ENCODE measurements around the gene REN. TPM values are rescaled to one million over a fixed set of nuclear protein-coding genes. Genes with fewer than 3 reads are reported as not detected.
A peak's percentile ranks its signal among the peaks of the same experiment; 100 is the strongest.

Gene REN
- total and polyA plus RNA-seq, 2 of the 13 experiments (the other 11 are each of a cell fraction or from before 2014, with no cell fraction given), result not detected

GRCh38 chr1:204213668-204214662, 47.8 kb upstream of the REN start, which contains the start of gene GOLT1A:
TSS of gene GOLT1A (minus strand) at chr1:204213988. CDS start at chr1:204213906, 82 bp downstream.
- in situ Hi-C loops (cut with HindIII; ENCODE audit: extremely low pct_ligation_motif_present, low pct_unique_long_range_greater_than_20kb) (loop anchor here (5.0 kb wide), 2 partner anchors 57 to 148 kb away; no protein-coding TSS in a partner anchor), intact Hi-C loops (cut with micrococcal nuclease; ENCODE audit: unreplicated experiment) (loop anchor here (1.0 to 5.0 kb wide), 5 partner anchors 40 to 352 kb away; partner anchors contain the start of gene SNRPE)
- DNase-seq (ENCODE audit: low spot score), result peak; percentile 90
- peak within 1 kb of the TSS; percentile 66 for H3K27ac ChIP-seq (ENCODE audit: extremely low read length, insufficient read depth, low read length)
- no peaks in the 10 kb centered on the region; a peak in 1 of 5 replicates for H3K27me3 ChIP-seq (ENCODE audit: control insufficient read depth in 1 of 2, insufficient read depth in 2 of 2, low read length in 2 of 2)
- ChIA-PET POLR2A (interaction anchor here (0.8 to 1.8 kb wide), 25 partner anchors 9 to 197 kb away, joined by 3 to 12 read pairs (median 3); partner anchors contain the start of genes ETNK2 and KISS1), CTCF (ENCODE audit: low intra/inter-chr PET ratio, low total read pairs) (interaction anchor here (0.8 to 3.7 kb wide), 4 partner anchors 45 to 185 kb away, joined by 3 to 29 read pairs (median 6); no protein-coding TSS in a partner anchor)
- no peaks in the 10 kb centered on the region for H3K36me3 ChIP-seq (replicated peaks in 1 of 2; ENCODE audit: control insufficient read depth in 1 of 2, insufficient read depth in 2 of 2, low read length in 2 of 2)
- peak within 1 kb of the TSS; percentile 83 for H3K4me2 ChIP-seq (ENCODE audit: low read depth, low read length)
- H3K79me2 ChIP-seq (ENCODE audit: insufficient read depth, low read length), result peaks cover 13% of the 10 kb centered on the region
- H4K20me1 ChIP-seq (ENCODE audit: insufficient read depth, low read length), result peaks cover under 1% of the 10 kb centered on the region; the same call in 1 of the 2 replicates
- peak; percentile 90 for ATAC-seq
- peak; percentile 96 for FAIRE-seq
- peak within 1 kb of the TSS; percentile 61 for H3K9ac ChIP-seq (ENCODE audit: insufficient read depth, low read depth, low read length)
- no TSS peak for BruUV-seq (replicated peaks)
- H3K4me1 ChIP-seq (ENCODE audit: insufficient read depth, low read length), result peaks cover 41% of the 10 kb centered on the region
- H2AFZ ChIP-seq (ENCODE audit: low read length), result peak within 1 kb of the TSS; percentile 91
- no peaks in the 10 kb centered on the region for H3K9me3 ChIP-seq (ENCODE audit: low read length)
- WGBS (ENCODE audit: low lambda C conversion rate), result 3% methylated on average over 20 of the region's 41 CpGs
- peak within 1 kb of the TSS; percentile 57 to 84 (median 67) for H3K4me3 ChIP-seq (replicated peaks in 1 of 3; ENCODE audit: insufficient read depth in 1 of 3, low read depth in 2 of 3, low read length in 3 of 3)
- TF ChIP-seq GPN1 (CRISPR knock-in tag; IDR thresholded peaks at IDR 0.05; ENCODE audit: borderline replicate concordance), result no peak
- TF ChIP-seq ZSCAN22 (CRISPR knock-in tag; IDR thresholded peaks at IDR 0.05), result 0 out of 2 replicates have a peak, but pooled peaks have one; percentile 55
- no peak for TF ChIP-seq CCAR2 (optimal IDR thresholded peaks at IDR 0.05; ENCODE audit: low read depth, low read length)
- no peak for TF ChIP-seq ATAD3A (CRISPR knock-in tag; IDR thresholded peaks at IDR 0.05)
- peak; percentile 5; the same call in 1 of the 2 replicates for TF ChIP-seq FOSL2 (CRISPR knock-in tag; IDR thresholded peaks at IDR 0.05)
- no peak for TF ChIP-seq NFE2L2 (IDR thresholded peaks at IDR 0.05; ENCODE audit: low read length)
- TF ChIP-seq E2F2 (CRISPR knock-in tag; IDR thresholded peaks at IDR 0.05; ENCODE audit: borderline replicate concordance), result no peak; the same call in 1 of the 2 replicates
- TF ChIP-seq ZBTB44 (CRISPR knock-in tag; IDR thresholded peaks at IDR 0.05), result no peak
- peak; percentile 73; the same call in 1 of the 2 replicates for TF ChIP-seq ZNF558 (CRISPR knock-in tag; IDR thresholded peaks at IDR 0.05; ENCODE audit: borderline replicate concordance)
- TF ChIP-seq FOXO4 (CRISPR knock-in tag; conservative IDR thresholded peaks at IDR 0.05), result no peak
- TF ChIP-seq ZMYM2 (CRISPR knock-in tag; IDR thresholded peaks at IDR 0.05), result peak; percentile 80; the same call in 1 of the 2 replicates
- no peak; the same call in none of the 2 replicates for TF ChIP-seq BRD4 (CRISPR knock-in tag; IDR thresholded peaks at IDR 0.05)
- no peak for TF ChIP-seq ZNF530 (CRISPR knock-in tag; IDR thresholded peaks at IDR 0.05; ENCODE audit: low read depth)
- no peak for TF ChIP-seq GLMP (CRISPR knock-in tag; IDR thresholded peaks at IDR 0.05; ENCODE audit: borderline replicate concordance)

Data from HepG2 (cell line).